Measurements from ENCODE around the gene ERBB4. TPM values are rescaled to one million over a fixed set of nuclear protein-coding genes. Genes with fewer than 3 reads are reported as not detected.

Gene ERBB4
- total RNA-seq, 1 donor from 2014 or later, result 25.3 TPM

DNA sequence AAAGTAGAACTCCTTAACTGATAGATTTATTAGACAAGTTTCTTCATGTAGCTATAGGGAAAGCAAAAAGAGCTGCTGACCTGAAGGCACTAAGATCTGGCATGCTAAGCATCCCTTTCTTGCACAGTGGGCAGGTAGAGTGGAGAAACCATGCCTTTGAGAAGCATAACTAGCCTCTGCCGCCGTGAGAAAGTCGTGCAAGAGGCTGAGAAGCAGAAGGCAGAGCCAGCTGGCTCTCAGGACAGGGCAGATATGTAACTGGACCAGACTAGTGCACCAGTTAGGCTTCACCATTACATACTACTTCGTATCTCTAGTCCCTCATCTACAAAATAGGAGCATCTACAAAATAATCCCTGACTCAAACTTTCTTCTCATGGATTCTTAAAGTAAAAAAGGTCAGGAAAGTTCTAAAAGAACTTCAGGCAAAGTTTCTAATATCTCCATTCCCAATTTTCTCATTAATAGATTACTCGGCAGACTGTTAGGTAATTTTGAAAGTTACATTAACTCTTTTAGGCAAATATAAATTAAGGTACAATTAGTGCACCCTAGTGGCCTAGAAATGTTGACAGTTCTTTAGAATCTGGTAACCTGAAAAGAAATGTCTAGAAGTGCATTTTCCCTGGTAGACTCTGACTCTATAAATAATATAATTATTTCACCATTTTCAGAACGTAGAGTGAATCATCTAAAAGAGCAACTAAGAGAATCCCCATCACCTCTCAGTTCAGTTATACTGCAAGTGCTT lies 10.3 kb downstream of the ERBB4 start:
- TF ChIP-seq, protein P1, sequence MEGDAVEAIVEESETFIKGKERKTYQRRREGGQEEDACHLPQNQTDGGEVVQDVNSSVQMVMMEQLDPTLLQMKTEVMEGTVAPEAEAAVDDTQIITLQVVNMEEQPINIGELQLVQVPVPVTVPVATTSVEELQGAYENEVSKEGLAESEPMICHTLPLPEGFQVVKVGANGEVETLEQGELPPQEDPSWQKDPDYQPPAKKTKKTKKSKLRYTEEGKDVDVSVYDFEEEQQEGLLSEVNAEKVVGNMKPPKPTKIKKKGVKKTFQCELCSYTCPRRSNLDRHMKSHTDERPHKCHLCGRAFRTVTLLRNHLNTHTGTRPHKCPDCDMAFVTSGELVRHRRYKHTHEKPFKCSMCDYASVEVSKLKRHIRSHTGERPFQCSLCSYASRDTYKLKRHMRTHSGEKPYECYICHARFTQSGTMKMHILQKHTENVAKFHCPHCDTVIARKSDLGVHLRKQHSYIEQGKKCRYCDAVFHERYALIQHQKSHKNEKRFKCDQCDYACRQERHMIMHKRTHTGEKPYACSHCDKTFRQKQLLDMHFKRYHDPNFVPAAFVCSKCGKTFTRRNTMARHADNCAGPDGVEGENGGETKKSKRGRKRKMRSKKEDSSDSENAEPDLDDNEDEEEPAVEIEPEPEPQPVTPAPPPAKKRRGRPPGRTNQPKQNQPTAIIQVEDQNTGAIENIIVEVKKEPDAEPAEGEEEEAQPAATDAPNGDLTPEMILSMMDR (IDR thresholded peaks at IDR 0.05), result no peak
- H3K4me1 ChIP-seq, result no peaks in the 10 kb centered on the region
- ATAC-seq (no peak), DNase-seq (no peak)
- H3K27me3 ChIP-seq (ENCODE audit: low read depth), result no peaks in the 10 kb centered on the region
- intact Hi-C loops (cut with DNase I), result no loop called here
- no peaks in the 10 kb centered on the region for H3K36me3 ChIP-seq
- H3K27ac ChIP-seq, result no peak overlapping the region
- H3K4me3 ChIP-seq, result no peak overlapping the region
- H3K9me3 ChIP-seq, result no peaks in the 10 kb centered on the region

DNA sequence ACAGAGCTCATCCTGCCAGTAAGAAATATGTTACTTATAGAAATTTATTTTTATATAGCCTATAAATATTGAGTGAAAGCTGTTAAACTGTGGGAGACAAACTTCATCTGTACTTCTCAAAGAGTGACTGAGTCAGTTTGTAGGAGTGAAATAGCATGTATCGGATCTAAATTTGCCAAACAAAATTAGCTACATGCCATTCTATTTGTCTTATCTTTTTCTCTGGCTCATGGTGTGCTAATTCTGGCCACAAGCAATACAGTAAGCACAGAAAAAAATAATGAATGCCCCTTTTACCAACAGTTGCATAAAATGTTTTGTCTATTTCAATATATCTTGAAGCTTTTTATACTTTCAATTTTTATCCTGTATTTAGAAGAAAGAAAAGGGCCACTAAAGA lies 12.5 kb downstream of the ERBB4 start:
- Histone ChIP-seq H3K9me3 (no peaks in the 10 kb centered on the region), H3K27me3 (ENCODE audit: low read depth) (no peaks in the 10 kb centered on the region), H3K36me3 (no peaks in the 10 kb centered on the region), H3K4me1 (no peaks in the 10 kb centered on the region), H3K27ac (no peak overlapping the region), H3K4me3 (no peak overlapping the region)
- no peak for ATAC-seq
- no peak for DNase-seq
- intact Hi-C loops (cut with DNase I), result no loop called here
- TF ChIP-seq, protein P1 (IDR thresholded peaks at IDR 0.05), result no peak

DNA sequence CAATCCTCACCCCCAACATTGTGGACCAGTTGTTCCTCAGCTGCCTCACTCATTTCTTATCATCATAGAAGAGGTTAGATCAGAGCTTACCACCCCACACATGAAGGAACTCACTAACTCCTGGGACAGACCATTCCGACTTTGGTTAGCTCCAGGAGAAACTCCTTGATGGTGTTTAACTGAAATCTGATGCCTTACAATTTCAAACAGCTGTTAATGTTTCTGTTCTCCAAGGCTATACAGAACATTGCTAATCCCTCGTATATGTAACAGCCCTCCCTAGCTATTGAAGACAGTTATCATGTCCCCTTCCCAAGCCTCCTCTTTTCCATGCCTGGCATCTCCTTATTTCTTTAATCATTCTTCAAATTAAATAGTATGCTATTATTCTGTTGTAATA lies 14.8 kb downstream of the ERBB4 start:
- Histone ChIP-seq H3K4me1 (no peaks in the 10 kb centered on the region), H3K4me3 (no peak overlapping the region), H3K36me3 (no peaks in the 10 kb centered on the region), H3K27me3 (ENCODE audit: low read depth) (no peaks in the 10 kb centered on the region), H3K27ac (no peak overlapping the region), H3K9me3 (no peaks in the 10 kb centered on the region)
- DNase-seq, result no peak
- intact Hi-C loops (cut with DNase I), result no loop called here
- TF ChIP-seq, protein P1 (IDR thresholded peaks at IDR 0.05), result no peak
- ATAC-seq, result no peak

DNA sequence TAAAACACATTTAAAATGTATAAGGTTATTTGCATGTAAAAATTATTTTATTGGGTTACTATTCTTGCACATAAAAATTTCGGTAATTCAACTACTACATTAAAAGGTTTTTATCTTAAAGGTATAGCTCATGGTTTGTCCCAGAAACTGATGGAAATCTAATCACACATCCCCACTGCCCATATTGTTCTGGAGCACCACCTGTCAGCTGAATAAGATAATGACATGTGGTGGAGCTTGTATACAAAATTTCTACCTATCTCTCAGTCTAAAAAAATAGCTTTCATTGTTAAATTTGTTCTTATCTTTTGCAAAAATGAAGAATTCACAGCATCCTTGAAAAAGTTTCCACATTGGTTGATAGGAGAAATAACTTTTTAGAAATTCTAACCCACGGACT lies 18.3 kb downstream of the ERBB4 start:
- TF ChIP-seq, protein P1 (IDR thresholded peaks at IDR 0.05), result no peak
- no peak overlapping the region for H3K27ac ChIP-seq
- no peak overlapping the region for H3K4me3 ChIP-seq
- no peaks in the 10 kb centered on the region for H3K36me3 ChIP-seq
- no peaks in the 10 kb centered on the region for H3K9me3 ChIP-seq
- no peaks in the 10 kb centered on the region for H3K27me3 ChIP-seq (ENCODE audit: low read depth)
- intact Hi-C loops (cut with DNase I), result no loop called here
- H3K4me1 ChIP-seq, result no peaks in the 10 kb centered on the region
- no peak for ATAC-seq
- DNase-seq, result no peak

DNA sequence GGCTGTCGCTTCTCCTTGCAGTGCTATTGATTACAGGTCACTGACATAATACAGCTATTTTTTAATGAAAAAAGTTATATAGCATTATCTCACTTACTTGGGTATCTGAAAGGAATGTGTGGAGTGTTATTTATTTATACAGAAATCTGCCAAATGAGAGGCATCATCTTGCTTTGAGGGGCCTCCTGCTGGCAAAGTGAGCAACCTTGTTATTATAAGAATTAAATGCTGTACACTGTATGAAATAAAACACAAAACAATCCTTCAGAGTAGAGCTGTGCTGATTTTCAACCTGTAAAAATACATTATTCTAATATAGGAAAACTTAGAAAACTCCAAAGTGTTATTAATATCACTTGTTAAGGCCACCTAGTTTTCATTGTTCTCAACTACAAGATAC lies 20.9 kb downstream of the ERBB4 start:
- no peaks in the 10 kb centered on the region for H3K36me3 ChIP-seq
- DNase-seq (no peak), ATAC-seq (no peak)
- intact Hi-C loops (cut with DNase I), result no loop called here
- H3K4me1 ChIP-seq, result no peaks in the 10 kb centered on the region
- H3K9me3 ChIP-seq, result no peaks in the 10 kb centered on the region
- TF ChIP-seq, protein P1 (IDR thresholded peaks at IDR 0.05), result no peak
- H3K4me3 ChIP-seq, result no peak overlapping the region
- H3K27me3 ChIP-seq (ENCODE audit: low read depth), result no peaks in the 10 kb centered on the region
- no peak overlapping the region for H3K27ac ChIP-seq
